Endodermal cell (in vitro differentiated cells): Measurements from ENCODE around the gene ADAMTS6. TPM values are rescaled to one million over a fixed set of nuclear protein-coding genes. Genes with fewer than 3 reads are reported as not detected.

Experiments
- DNase-seq: peaks from one replicate; pipeline ENCODE4 v3.0.0-alpha.2; 2017
- H3K27ac ChIP-seq: 2 replicates; pipeline ENCODE4 v1.5.1; 2013; ENCODE audit warnings: mild to moderate bottlenecking, low read depth, low read length, moderate library complexity
- H3K27me3 ChIP-seq: 2 replicates; pipeline ENCODE4 v1.6.1; 2013; ENCODE audit warnings: mild to moderate bottlenecking, low read length, moderate library complexity; ENCODE audit not compliant: insufficient read depth, control insufficient read depth, poor library complexity, severe bottlenecking
- H3K36me3 ChIP-seq: 2 replicates; pipeline ENCODE4 v1.7.0; 2013; ENCODE audit warnings: mild to moderate bottlenecking, low read length, moderate library complexity; ENCODE audit not compliant: control insufficient read depth, insufficient read depth
- H3K4me1 ChIP-seq: one replicate; pipeline ENCODE4 v1.7.0; 2013; ENCODE audit warnings: low read length; ENCODE audit not compliant: control insufficient read depth, insufficient read depth
- H3K4me3 ChIP-seq: 2 replicates; pipeline ENCODE4 v1.5.1; 2013; ENCODE audit warnings: mild to moderate bottlenecking, low read length, moderate library complexity
- H3K9ac ChIP-seq: 2 replicates; pipeline ENCODE4 v1.6.1; 2013; ENCODE audit warnings: mild to moderate bottlenecking, low read length, moderate library complexity; ENCODE audit not compliant: poor library complexity, severe bottlenecking; ENCODE audit errors: extremely low read depth
- H3K9me3 ChIP-seq: 2 replicates; pipeline ENCODE4 v1.6.1; 2013; ENCODE audit warnings: mild to moderate bottlenecking, low read length, moderate library complexity; ENCODE audit not compliant: control insufficient read depth
- H3K27ac Mint-ChIP-seq: 2 replicates; pipeline ENCODE4 v1.8.0; 2020; ENCODE audit warnings: mixed read lengths
- H3K27me3 Mint-ChIP-seq: 2 replicates; pipeline ENCODE4 v1.8.0; 2021; ENCODE audit warnings: mild to moderate bottlenecking, mixed read lengths; ENCODE audit not compliant: insufficient read depth
- H3K36me3 Mint-ChIP-seq: 2 replicates; pipeline ENCODE4 v1.8.0; 2020; ENCODE audit warnings: low read depth, mixed read lengths
- H3K4me1 Mint-ChIP-seq: 2 replicates; pipeline ENCODE4 v1.8.0; 2020; ENCODE audit warnings: mixed read lengths
- H3K4me3 Mint-ChIP-seq: 2 replicates; pipeline ENCODE4 v1.8.0; 2020; ENCODE audit warnings: mild to moderate bottlenecking, moderate library complexity, mixed read lengths
- H3K9me3 Mint-ChIP-seq: 2 replicates; pipeline ENCODE4 v1.8.0; 2020; ENCODE audit warnings: mild to moderate bottlenecking, mixed read lengths
- CTCF ChIP-seq: fragments of 200-600 bp; sonication (generic); conservative IDR thresholded peaks from 2 replicates; pipeline ENCODE4 v1.5.0; 2021; ENCODE audit warnings: antibody characterized with exemption, mild to moderate bottlenecking
- WGBS, 2 experiments: methylation state at CpG; one replicate each; pipeline versions ENCODE4 v1.1.5 to v1.1.7; 2013; ENCODE audit warnings: missing lambda C conversion rate in 2 of 2, mixed read lengths in 1 of 2; ENCODE audit not compliant: insufficient coverage in 1 of 2, insufficient read length in 1 of 2; 5-methylcytosine and 5-hydroxymethylcytosine counted together
- total RNA-seq, 2 donors: library from RNA; stranded (reverse); fragmentation: NEBNext Ultra II Directional in 1 of 2; extraction: Animal tissue kit (Norgen Biotek cat#: 25700) in 1 of 2; gene quantifications; 2 replicates in 1 of 2; 3 replicates in 1 of 2; pipeline ENCODE4 v1.2.1, GENCODE V29; 2021

The ADAMTS6 gene
- total RNA-seq, 2 donors from 2014 or later, result 2.8 to 4.3 TPM

- Histone ChIP-seq H3K27ac (no peak overlapping the region), H3K9ac (no peak overlapping the region), H3K4me3 (no peak overlapping the region), H3K27me3 (no peaks in the 10 kb centered on the region), H3K4me1 (no peaks in the 10 kb centered on the region), H3K9me3 (peaks cover 8% of the 10 kb centered on the region), H3K36me3 (no peaks in the 10 kb centered on the region)
- no peak for DNase-seq
- Mint-ChIP-seq H3K27me3 (no peaks in the 10 kb centered on the region), H3K27ac (no peak overlapping the region), H3K4me1 (peaks cover 1% of the 10 kb centered on the region), H3K36me3 (peaks cover 6% of the 10 kb centered on the region), H3K4me3 (no peak overlapping the region), H3K9me3 (peaks cover 7% of the 10 kb centered on the region)
- TF ChIP-seq CTCF, result no peak
Observed at GRCh38 chr5:65209341-65209740, 272.4 kb downstream of the ADAMTS6 start.

GRCh38 chr5:65204966-65205365 lies 276.8 kb downstream of the ADAMTS6 start:
- Histone ChIP-seq H3K27ac (no peak overlapping the region), H3K9ac (no peak overlapping the region), H3K27me3 (no peaks in the 10 kb centered on the region), H3K4me1 (no peaks in the 10 kb centered on the region), H3K4me3 (no peak overlapping the region), H3K9me3 (peaks cover 8% of the 10 kb centered on the region), H3K36me3 (no peaks in the 10 kb centered on the region)
- Mint-ChIP-seq H3K9me3 (peaks cover 7% of the 10 kb centered on the region), H3K4me3 (no peak overlapping the region), H3K27me3 (peaks cover 17% of the 10 kb centered on the region), H3K4me1 (peaks cover 4% of the 10 kb centered on the region), H3K36me3 (peaks cover 5% of the 10 kb centered on the region), H3K27ac (no peak overlapping the region)
- DNase-seq, result no peak
- TF ChIP-seq CTCF, result no peak
- 93 to 100% methylated on average over 3 of the region's 3 CpGs for WGBS, 2 experiments

GRCh38 chr5:65203746-65204145 lies 278.0 kb downstream of the ADAMTS6 start:
- Histone ChIP-seq H3K27ac (no peak overlapping the region), H3K4me1 (no peaks in the 10 kb centered on the region), H3K36me3 (no peaks in the 10 kb centered on the region), H3K9me3 (peaks cover 8% of the 10 kb centered on the region), H3K27me3 (no peaks in the 10 kb centered on the region), H3K9ac (no peak overlapping the region), H3K4me3 (no peak overlapping the region)
- H3K27me3 Mint-ChIP-seq, result peaks cover 27% of the 10 kb centered on the region
- TF ChIP-seq CTCF, result no peak
- peaks cover 7% of the 10 kb centered on the region for H3K9me3 Mint-ChIP-seq
- no peak overlapping the region for H3K4me3 Mint-ChIP-seq
- DNase-seq, result no peak
- H3K27ac Mint-ChIP-seq, result no peak overlapping the region
- peaks cover 2% of the 10 kb centered on the region for H3K36me3 Mint-ChIP-seq
- WGBS, 2 experiments, result 90% methylated on average over 1 of the region's 1 CpG; no CpG with 5 or more reads in 1 of the 2 experiments
- peaks cover 14% of the 10 kb centered on the region for H3K4me1 Mint-ChIP-seq
